GM10847 (cell line): ENCODE measurements around the gene NEBL.

Experiments
- POLR2A ChIP-seq: IDR thresholded peaks from 2 replicates; pipeline ENCODE4 v1.6.1; 2011; ENCODE audit not compliant: insufficient read length; ENCODE audit errors: extremely low read depth

NEBL gene

DNA sequence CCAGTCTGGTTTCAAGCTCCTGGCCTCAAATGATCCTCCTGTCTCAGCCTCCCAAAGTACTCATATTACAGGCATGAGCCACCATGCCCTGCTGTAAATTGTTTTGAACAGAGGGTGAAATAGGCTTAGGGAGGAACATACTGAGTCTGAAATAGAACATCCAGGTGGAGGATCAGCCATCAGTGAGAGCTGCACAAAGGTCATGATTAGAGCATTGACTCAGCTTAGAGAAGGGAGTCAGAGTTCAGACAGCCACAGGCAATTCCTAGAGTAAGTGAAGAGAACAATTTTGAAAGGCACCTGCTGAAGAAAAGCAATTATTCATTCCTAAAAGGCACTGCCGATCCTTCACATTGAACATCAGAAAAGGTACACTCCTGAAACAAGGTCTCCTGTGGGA, 15.9 kb upstream of the NEBL start:
- TF ChIP-seq POLR2A = no peak

DNA sequence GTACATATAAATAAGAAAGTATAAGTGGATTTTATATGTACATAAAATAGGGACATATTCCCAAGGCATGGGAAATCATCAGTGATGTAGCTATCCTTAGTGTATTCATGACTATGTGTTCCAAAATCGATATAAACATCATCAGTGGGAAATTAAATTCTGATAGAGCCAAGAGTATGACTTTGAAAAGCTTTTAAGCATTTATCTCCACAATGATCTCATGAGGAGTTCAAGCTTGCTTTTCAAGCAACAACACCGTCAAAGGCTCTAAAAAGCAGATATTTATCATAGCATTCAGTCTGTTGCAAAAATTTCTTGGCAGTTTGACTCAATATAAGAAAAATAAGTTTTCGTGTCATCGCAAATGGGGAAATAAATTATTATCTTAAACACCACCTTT, 14.5 kb upstream of the NEBL start:
- no peak for TF ChIP-seq POLR2A

DNA sequence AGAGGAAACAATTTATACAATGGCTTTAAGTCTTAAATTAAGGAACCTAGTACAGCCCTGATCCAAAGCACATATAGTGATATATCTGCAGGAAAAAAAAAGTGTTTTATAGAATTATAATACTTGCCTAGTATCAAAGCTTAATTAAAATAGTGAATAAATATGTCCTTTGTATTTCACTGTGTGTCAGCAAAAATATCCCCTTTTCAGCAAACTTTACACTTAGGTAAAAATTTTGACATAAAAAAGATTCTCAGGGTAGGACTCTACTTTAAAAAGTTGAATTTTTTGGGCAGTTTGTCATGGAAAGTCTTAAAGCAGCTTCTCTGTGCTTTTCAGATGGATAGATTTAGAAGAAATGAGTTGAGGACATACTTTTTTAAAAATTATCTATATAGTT, 12.7 kb upstream of the NEBL start:
- no peak for TF ChIP-seq POLR2A

DNA sequence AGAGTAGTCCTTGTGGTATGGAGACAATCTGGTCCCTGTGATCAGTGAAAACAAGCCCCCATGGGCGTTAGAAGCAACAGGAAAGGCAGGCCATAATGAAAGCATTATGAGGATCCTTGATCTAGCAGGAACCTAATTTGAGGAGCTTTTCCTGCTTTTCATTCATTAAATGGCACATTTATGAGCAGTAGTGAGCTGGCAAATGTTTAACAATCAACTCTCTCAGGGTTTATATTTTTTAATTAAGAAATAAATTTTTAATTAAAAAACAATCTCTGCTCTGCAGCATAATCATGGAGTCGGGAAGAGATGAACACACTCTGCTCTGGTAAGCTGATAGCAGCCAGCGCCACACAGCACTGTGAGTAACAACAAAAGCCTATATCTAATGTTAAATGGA, 11.3 kb upstream of the NEBL start:
- TF ChIP-seq POLR2A = no peak

DNA sequence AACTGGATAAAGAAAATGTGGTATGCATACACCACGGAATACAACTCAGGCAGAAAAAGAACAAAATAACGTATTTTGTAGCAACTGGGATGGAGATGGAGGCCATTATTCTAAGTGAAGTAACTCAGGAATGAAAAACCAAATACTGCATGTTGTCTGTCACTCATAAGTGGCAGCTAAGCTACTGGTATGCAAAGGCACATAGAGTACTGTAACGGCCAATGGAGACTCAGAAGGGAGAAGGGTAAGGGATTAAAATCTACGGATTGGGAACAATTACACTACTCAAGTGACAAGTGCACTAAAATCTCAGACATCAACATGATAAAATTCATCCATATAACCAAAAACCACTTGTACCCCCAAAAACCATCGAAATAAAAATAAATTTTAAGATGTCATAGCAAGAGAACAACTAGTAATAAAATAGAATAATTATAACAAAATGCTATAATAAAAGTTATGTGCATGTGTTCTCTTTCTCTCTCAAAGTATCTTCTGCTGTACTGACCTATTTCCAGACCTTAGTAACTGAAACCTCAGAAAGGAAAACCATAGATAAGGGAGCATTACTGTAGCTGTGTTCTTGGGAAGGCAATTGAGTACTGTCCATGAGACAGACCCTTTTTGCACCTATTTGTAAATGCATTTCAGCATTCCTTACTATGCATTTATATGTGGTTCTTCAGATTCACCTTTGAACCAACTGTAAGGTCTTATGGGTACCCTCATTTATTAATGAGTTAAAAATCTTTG, 6.7 kb upstream of the NEBL start:
- TF ChIP-seq POLR2A = no peak

DNA sequence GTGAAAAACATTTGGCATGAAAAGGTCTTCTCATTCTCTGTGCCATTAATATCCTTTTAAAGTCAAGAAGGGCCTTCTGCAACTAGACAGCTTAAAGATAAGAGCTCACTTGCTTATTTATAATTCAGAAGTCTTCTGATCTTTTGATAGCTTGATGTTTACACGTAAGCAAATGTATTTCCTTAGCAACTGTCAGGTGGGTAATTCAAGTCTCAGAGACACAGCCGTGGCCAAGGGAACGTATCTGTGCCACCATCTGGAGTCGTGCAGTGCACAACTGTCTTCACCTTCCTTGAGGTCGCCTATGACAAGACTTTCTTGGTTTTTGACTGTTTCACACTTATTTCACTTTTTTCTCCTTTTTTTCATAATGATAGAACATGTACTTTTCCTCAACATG, 4.0 kb upstream of the NEBL start:
- TF ChIP-seq POLR2A = no peak

DNA sequence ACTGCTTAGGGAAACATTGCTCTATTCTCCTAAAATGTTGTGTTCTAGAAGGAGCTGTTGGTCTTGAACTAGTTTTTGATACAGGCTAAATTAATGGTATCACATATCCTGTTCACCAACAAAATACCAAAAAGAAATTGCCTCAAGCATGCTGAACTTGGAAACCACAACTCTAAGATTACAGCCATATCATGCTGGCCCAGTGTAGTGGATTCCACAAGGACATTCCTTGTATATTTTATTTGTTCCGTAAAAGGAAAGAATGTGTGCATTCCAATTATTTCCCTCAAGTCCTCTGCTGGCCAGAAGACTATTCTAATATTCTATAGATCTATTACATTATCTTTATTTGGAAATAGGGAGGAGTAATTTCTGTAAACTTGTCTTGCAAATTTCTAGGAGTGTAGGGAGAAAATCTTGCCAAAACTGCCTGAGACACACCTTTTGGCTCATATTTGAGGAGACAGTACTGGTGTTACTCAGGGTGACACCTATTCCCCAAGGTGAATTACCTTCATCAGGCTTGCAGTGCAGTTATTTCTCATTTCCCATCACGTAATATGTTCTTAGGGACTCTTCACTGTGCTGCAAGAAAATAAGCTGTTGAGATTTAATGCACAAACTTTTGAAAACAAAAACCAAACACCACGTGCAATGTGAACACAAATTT, 1.9 kb upstream of the NEBL start:
- TF ChIP-seq POLR2A = no peak

DNA sequence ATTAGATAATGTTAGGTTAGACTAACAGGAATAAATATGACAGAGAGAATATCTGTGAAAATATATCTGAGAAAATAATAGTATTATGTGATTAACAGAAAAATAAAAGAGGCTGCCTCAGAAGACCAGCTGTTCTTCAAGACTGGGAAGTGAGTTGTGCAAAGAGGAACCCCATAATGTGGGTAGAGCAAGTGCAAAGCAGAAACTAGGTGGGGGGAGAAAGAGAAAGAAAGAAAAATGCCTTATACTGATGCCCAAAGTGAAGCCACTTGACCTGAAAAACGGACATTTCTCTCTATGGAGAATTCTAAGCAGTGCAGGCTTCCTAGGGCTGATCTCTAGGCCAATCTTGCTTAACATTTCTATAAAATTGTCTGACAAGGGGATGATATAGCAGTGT, 3.8 kb downstream of the NEBL start:
- TF ChIP-seq POLR2A = no peak

DNA sequence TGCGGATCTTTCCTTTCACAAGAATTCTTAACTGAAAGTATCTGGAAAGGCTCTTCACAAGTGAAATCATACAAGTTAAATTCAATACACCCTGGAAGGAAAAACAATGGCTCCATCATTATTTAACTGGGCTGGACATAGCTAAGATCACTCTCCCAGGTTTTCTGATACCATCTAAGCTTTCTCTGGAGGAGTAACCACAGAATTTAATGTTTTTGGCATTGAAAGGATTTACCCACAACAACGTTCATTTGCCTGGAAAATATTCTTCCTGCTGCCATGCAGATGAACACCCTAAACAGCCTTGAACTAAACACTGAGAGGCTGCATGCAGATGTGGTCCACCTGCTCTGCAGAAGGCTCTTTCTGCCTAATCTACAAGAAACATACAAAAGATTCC, 4.3 kb downstream of the NEBL start:
- TF ChIP-seq POLR2A = no peak

DNA sequence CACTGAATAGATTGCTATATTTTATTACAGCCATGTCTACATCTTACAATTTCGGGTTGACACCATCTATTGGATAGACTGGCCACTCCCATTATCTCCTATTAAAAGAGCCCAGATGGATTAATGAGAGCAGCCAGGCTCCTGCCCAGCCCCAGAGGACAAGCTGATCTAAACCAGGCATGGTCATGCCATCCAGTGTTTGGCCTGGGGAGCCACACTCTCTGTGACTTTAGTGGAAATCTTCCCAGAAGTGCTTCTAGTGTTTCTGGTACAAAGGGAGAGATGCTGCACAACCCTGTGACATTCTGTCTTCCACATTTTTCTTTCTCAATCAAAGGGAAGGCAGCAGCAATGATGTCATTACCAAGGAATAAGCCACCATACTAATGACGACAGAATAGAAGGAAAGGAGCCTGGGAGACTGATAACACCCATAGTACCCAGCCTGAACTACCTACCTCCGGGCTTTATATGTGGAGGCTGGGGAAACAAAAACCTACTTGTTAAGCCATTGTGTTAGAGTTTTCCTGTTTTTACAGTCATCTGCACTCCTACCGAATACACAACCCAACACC, 5.0 kb downstream of the NEBL start:
- no peak for TF ChIP-seq POLR2A

DNA sequence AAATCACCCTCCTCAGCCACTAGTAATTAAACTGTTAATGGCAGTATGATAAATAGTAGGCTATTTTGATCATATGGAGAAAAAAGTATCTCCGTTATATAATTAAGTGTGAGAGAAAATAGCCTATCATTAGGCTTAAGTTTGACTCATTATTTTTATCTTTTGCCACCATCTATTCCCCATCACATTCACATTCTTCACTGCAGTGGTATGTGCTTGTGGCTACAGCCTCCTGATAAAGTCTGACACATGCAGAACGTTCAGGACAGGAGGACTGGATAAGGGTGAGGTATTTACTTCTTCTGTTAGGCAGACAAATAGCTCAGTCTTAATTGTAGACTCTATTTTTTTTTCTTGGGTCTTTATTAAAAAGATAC, 5.8 kb downstream of the NEBL start:
- TF ChIP-seq POLR2A = no peak

DNA sequence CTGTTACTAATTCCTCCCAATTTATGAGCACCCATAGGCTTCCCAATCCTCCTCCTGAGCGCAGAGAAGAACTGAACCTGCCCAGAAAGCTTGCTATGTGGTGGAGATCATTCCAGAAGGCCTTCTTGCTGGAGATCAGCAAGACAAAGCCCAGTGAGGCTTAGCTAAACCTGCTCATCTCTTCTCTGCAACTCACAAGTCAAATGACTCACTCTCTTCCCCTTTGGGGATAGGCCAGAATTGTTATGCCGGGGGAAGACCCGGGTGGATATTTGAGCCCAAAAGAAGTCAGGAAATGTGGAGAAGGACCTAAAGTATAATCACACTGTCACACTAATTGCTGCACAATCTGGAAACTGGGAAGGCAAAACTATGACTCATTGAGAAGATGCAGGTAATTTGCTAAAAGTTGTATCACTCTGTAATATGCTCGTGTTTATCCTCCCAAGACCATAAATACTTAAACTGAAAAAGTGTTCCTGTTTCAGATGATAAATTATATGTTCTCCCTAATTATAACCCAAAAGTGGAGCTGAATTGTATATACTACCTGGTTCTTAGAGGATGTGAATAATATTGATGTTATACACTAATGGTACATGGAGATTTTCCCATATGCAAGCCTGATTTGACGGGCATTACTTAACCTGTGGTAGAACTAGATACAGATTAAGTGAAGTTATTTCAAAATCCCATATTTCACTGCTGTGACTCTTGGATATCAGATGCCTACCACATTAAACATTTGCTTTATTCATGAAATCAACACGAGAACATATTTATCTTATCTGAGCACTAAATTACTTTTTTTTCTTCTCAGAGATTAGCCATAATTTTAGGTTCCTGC, 6.4 kb downstream of the NEBL start:
- TF ChIP-seq POLR2A = no peak

DNA sequence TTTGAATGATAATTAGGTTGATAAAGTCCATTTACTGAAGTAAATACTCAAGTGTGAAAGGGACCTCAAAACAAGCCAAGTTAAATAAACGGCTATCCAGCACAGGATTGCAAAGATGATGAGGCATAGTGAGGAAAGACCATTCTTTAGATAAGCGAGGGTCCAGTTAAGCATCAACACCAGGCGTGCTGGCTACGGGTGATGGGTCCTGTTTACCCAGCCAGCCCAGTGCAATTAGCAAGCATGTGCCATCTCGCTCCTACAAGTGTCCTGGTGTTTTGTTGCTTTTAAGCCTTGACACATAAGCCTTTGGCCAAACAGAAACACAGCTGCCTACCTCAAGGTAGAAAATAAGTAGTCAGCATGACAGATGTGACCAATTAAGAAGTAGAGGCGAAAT, 7.1 kb downstream of the NEBL start:
- no peak for TF ChIP-seq POLR2A

DNA sequence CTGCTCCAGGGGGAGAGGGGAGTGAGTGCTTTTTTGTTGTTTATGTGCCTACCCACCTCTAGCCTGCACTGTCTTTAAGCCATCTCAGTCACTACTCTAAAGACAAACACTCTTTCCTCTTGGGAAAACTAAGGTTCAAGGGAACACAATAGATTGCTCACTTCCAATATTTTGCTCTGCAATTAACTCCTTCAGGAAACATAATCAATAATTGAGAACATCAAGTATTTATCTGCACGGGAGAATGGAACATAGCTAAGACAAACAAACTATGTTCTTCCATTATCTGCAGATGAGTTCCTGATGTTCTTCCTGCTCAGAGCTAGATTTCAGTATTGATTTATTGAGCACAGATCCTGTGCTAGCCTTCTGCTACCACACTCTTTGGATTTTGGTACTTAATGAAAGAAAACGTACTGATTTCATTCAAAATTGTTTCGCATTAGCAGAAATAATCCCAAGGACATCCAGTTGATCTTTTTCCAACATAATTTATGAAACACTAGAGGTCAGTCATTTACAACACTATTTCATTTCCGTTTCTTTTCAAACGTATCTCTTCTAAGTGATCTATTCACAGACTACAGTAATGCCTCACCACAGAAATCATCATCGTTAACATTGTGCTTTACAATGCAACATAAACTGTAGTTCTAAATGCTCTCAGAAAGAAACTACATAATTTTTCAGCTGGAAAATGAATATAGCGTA, 8.3 kb downstream of the NEBL start:
- TF ChIP-seq POLR2A = no peak

DNA sequence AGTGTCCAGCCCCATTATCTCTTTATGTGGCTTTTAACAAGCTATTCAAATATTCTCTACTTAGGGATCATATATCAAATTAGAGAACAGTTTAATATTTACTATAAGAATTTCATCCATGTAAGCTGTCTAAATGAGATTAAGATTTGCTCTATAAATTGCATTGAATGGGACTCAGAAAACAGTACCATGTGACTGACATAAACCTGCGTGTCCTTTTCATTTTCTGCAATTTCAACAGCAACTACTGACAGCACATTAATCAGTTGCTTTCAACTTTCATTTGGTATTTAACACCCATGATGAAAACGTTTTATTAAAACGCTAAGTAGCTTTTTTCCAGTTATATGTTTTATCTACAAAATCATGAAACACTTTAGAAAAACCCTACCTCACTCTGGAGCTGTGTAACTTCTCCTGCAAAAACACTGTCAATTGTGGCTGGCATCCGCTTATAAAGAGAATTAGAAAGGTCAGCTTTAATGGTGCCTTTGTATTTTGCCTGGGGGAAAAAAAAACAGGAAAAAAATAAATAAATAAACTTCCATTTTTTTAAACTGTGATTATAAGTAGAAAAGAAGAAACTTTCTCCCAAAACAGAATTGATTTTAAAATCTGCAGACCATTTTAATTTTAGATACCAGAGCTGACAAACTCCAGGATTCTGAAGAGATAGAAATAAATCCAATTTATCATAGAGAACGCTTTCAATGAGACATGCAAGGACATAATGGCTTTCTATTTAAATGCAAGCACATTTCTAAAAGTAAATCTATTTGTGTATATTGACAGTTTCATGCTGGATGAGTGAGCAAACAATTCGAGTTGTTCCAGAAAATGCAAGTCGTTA, 9.2 kb downstream of the NEBL start:
- TF ChIP-seq POLR2A = no peak

DNA sequence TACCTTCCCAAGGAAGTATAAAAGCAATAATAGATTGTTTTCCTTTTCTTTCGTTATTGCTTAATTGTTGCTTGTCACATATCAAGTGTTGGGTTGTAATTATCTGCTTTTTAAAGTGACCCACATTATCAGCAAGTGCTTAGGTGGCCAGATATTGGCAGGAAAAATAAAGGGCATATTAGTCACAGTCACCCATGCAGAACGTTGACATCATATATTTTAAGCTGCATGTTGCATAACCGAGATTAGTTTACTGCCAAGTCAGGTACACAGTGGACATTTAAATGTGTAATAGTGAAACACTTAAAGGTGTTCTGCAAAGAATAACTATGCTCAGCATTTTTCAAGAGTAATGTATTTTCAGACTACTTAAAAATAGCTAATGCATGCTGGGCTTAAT, 11.4 kb downstream of the NEBL start:
- no peak for TF ChIP-seq POLR2A
